ENCODE results near the gene TMED10. TPM values are rescaled to one million over a fixed set of nuclear protein-coding genes. Genes with fewer than 3 reads are reported as not detected.
"Not testable (repeated sequence)": the region's sequence is repeated elsewhere in the genome, so short reads cannot be mapped to it uniquely, and the experiment has no call there.

TMED10 gene
- total and polyA plus RNA-seq, 2 donors from 2014 or later: 222 to 401 TPM

- H3K9me3 ChIP-seq (ENCODE audit: control insufficient read depth in 2 of 3, insufficient read depth in 1 of 3, low read length in 3 of 3): no peaks in the 10 kb centered on the region
- no peak overlapping the region for H3K27ac ChIP-seq (ENCODE audit: low read depth in 2 of 2, low read length in 2 of 2)
- H3K4me1 ChIP-seq (ENCODE audit: control insufficient read depth in 2 of 3, insufficient read depth in 2 of 3, low read depth in 1 of 3, low read length in 3 of 3): peaks cover 0 to 3% (median 0%) of the 10 kb centered on the region in 3 donors
- TF ChIP-seq CTCF (IDR thresholded peaks at IDR 0.05; ENCODE audit: borderline replicate concordance, extremely low read depth, insufficient read depth): no peak
- no peak overlapping the region for H3K4me3 ChIP-seq (ENCODE audit: low read length in 3 of 3)
- intact Hi-C loops (cut with DNase I): no loop called here
- FAIRE-seq: no peak
- no peak overlapping the region for H3K9ac ChIP-seq (ENCODE audit: low read length in 3 of 3)
- peaks cover 0 to 11% (median 2%) of the 10 kb centered on the region in 3 donors for H3K36me3 ChIP-seq (ENCODE audit: control insufficient read depth in 2 of 3, insufficient read depth in 3 of 3, low read length in 3 of 3)
- H3K27me3 ChIP-seq (ENCODE audit: control insufficient read depth, insufficient read depth, low read length): no peaks in the 10 kb centered on the region
- no peak for DNase-seq
Observed at GRCh38 chr14:75155169-75155568, 21.2 kb downstream of the TMED10 start.

GRCh38 chr14:75153295-75153694 is 23.1 kb downstream of the TMED10 start:
- no peak overlapping the region for H3K9ac ChIP-seq (ENCODE audit: low read length in 3 of 3)
- H3K27me3 ChIP-seq (ENCODE audit: control insufficient read depth, insufficient read depth, low read length): no peaks in the 10 kb centered on the region
- DNase-seq: no peak
- no peak for TF ChIP-seq CTCF (IDR thresholded peaks at IDR 0.05; ENCODE audit: borderline replicate concordance, extremely low read depth, insufficient read depth)
- no peaks in the 10 kb centered on the region for H3K9me3 ChIP-seq (ENCODE audit: control insufficient read depth in 2 of 3, insufficient read depth in 1 of 3, low read length in 3 of 3)
- peaks cover 2 to 15% (median 5%) of the 10 kb centered on the region in 3 donors for H3K36me3 ChIP-seq (ENCODE audit: control insufficient read depth in 2 of 3, insufficient read depth in 3 of 3, low read length in 3 of 3)
- peaks cover 0 to under 1% (median 0%) of the 10 kb centered on the region in 3 donors for H3K4me1 ChIP-seq (ENCODE audit: control insufficient read depth in 2 of 3, insufficient read depth in 2 of 3, low read depth in 1 of 3, low read length in 3 of 3)
- no peak overlapping the region for H3K4me3 ChIP-seq (ENCODE audit: low read length in 3 of 3)
- no peak overlapping the region for H3K27ac ChIP-seq (ENCODE audit: low read depth in 2 of 2, low read length in 2 of 2)
- intact Hi-C loops (cut with DNase I): no loop called here
- no peak for FAIRE-seq

- no peak overlapping the region for H3K4me3 ChIP-seq (ENCODE audit: low read length in 3 of 3)
- H3K27me3 ChIP-seq (ENCODE audit: control insufficient read depth, insufficient read depth, low read length): no peaks in the 10 kb centered on the region
- TF ChIP-seq CTCF (IDR thresholded peaks at IDR 0.05; ENCODE audit: borderline replicate concordance, extremely low read depth, insufficient read depth): no peak
- DNase-seq (no peak), FAIRE-seq (no peak)
- no peak overlapping the region for H3K9ac ChIP-seq (ENCODE audit: low read length in 3 of 3)
- intact Hi-C loops (cut with DNase I): no loop called here
- H3K4me1 ChIP-seq (ENCODE audit: control insufficient read depth in 2 of 3, insufficient read depth in 2 of 3, low read depth in 1 of 3, low read length in 3 of 3): peaks cover 0 to 6% (median 2%) of the 10 kb centered on the region in 3 donors
- no peak overlapping the region for H3K27ac ChIP-seq (ENCODE audit: low read depth in 2 of 2, low read length in 2 of 2)
- no peaks in the 10 kb centered on the region for H3K9me3 ChIP-seq (ENCODE audit: control insufficient read depth in 2 of 3, insufficient read depth in 1 of 3, low read length in 3 of 3)
- peaks cover 2 to 15% (median 5%) of the 10 kb centered on the region in 3 donors for H3K36me3 ChIP-seq (ENCODE audit: control insufficient read depth in 2 of 3, insufficient read depth in 3 of 3, low read length in 3 of 3)
Observed at GRCh38 chr14:75151851-75152250, 24.6 kb downstream of the TMED10 start.

GRCh38 chr14:75150637-75151036 is 25.8 kb downstream of the TMED10 start:
- H3K4me3 ChIP-seq (ENCODE audit: low read length in 3 of 3); H3K27ac ChIP-seq (ENCODE audit: low read depth in 2 of 2, low read length in 2 of 2); FAIRE-seq; H3K27me3 ChIP-seq (ENCODE audit: control insufficient read depth, insufficient read depth, low read length); DNase-seq; intact Hi-C loops (cut with DNase I); H3K4me1 ChIP-seq (ENCODE audit: control insufficient read depth in 2 of 3, insufficient read depth in 2 of 3, low read depth in 1 of 3, low read length in 3 of 3); H3K9me3 ChIP-seq (ENCODE audit: control insufficient read depth in 2 of 3, insufficient read depth in 1 of 3, low read length in 3 of 3); H3K9ac ChIP-seq (ENCODE audit: low read length in 3 of 3): not testable (repeated sequence)
- peaks cover 2 to 18% (median 5%) of the 10 kb centered on the region in 3 donors for H3K36me3 ChIP-seq (ENCODE audit: control insufficient read depth in 2 of 3, insufficient read depth in 3 of 3, low read length in 3 of 3)

Measured in kidney (tissue), 14 donors.